GM21619 (cell line): ENCODE results near the gene GSPT1.
"Not testable (repeated sequence)": the region's sequence is repeated elsewhere in the genome, so short reads cannot be mapped to it uniquely, and the experiment has no call there.

Experiments
- ATAC-seq: cut with Tn5 transposase; IDR thresholded peaks from one replicate; pipeline ENCODE4 v1.9.1; 2021; ENCODE audit not compliant: unreplicated experiment

Gene GSPT1

DNA sequence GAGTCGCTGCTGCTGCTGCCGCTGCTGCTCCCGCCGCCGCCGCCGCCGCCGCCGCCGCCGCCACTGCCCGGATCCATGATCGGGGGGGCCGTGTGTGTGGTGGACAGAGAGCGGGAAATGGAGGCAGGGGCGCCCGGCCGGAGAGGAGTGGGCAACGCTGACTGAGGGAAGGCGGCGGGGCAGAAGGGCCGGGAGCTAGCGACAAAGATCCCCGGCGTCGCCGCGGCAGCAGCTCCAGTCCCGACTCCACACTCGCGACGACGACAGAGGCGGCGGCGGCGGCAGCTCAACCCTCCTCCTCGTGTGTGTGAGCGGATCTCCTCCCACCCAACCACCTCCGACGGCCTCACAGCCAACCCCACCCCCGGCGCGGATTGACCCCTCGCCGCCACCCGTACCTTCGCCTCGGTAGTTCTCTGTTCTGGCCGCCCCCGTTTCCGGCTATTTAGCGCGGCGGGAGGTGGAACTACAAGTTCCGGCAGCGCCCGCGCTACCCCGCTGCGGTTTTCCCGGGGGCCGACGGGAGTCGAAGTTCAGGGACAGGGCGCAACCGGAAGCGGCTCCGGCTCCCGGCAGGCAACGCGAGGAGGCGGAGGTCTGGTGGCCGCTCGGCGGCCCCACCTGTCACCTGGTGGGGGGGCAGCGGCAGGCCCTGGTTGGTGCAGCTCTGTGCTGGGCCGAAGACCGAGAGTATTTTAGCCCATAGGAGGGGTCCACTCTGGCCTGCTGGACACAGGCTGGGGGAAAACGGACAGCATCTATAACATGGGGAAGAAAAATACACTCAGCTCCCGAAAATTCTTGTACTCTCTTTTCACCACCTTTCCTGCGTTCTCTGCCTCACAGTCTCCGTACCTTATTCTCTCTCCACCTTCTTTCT is at the start of gene GSPT1:
Gene GSPT1 (minus strand): TSS at position 313 of the 880 bp plus-strand sequence. CDS start 236 bp downstream, at position 77.
- ATAC-seq: peak; percentile 83

DNA sequence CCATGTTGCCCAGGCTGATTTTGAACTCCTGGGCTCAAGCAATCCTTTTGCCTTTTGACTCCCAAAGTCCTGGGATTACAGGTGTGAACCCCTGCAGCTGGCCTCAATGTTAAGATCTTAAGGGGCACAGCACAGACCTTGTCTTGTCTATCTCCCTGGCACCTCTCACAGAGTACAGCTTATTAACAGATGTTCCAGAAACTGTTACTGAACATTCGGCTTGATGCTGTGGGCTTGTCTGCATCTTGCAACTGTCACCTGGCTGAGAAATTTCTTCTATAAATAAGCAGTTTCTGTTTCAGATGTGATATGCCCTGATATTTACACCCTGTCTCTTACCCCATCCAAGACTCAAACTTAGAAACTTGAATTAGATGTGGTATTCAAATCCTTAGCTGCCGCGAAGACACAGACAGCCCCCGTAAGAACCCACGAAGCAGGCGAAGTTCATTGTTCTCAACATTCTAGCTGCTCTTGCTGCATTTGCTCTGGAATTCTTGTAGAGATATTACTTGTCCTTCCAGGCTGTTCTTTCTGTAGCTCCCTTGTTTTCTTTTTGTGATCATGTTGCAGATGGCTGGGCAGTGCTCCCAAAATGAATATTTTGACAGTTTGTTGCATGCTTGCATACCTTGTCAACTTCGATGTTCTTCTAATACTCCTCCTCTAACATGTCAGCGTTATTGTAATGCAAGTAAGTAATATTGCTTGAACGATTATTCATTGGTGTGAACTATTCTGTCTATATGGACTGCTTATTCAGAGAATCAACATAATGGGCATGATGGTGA is 49.2 kb upstream of the GSPT1 start, which contains the start of gene TNFRSF17:
Gene TNFRSF17 (plus strand): TSS at position 450 of the 791 bp plus-strand sequence. CDS start 115 bp downstream, at position 565.
- ATAC-seq: peak; percentile 70

DNA sequence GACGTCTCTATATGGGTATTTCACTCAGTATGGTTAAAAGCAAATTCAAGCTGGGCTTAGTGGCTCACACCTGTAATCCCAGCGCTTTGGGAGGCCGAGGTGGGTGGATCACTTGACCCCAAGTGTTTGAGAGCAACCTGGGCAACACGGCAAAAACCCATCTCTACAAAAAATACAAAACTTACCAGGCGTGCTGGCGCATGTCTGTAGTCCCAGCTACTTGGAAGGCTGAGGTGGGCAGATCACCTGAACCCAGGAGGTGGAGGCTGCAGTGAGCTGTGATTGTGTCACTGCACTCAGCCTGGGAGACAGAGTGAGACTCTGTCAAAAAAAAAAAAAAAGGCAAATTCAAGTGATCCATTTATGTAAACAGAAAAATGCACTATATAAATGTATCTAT is 48.0 kb upstream of the GSPT1 start:
- ATAC-seq: no peak

DNA sequence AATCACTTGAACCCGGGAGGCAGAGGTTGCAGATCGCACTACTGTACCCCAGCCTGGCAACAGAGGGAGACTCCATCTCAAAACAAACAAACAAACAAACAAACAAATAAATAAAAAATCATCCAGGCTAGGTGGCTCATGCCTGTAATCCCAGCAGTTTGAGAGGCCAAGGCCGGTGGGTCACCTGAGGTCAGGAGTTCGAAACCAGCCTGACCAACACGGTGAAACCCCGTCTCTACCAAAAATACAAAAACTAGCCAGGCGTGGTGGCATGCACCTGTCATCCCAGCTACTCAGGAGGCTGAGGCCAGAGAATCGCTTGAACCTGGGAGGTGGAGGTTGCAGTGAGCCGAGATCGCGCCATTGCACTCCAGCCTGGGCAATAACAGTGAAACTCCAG is 47.2 kb upstream of the GSPT1 start:
- not testable (repeated sequence) for ATAC-seq

DNA sequence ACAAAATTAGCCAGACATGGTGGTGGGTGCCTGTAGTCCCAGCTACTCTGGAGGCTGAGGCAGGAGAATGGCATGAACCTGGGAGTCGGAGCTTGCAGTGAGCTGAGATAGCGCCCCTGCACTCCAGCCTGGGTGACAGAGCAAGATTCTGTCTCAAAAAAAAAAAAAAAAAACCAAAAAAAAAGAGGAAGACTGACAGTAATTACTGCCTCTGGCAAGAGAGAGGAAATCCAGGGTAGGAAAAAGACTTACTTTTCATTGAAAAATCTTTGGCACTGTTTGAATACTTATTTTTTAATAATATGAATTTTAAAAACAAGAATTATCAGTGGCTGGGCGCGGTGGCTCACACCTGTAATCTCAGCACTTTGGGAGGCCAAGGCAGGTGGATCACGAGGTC is 46.7 kb upstream of the GSPT1 start:
- ATAC-seq: not testable (repeated sequence)

DNA sequence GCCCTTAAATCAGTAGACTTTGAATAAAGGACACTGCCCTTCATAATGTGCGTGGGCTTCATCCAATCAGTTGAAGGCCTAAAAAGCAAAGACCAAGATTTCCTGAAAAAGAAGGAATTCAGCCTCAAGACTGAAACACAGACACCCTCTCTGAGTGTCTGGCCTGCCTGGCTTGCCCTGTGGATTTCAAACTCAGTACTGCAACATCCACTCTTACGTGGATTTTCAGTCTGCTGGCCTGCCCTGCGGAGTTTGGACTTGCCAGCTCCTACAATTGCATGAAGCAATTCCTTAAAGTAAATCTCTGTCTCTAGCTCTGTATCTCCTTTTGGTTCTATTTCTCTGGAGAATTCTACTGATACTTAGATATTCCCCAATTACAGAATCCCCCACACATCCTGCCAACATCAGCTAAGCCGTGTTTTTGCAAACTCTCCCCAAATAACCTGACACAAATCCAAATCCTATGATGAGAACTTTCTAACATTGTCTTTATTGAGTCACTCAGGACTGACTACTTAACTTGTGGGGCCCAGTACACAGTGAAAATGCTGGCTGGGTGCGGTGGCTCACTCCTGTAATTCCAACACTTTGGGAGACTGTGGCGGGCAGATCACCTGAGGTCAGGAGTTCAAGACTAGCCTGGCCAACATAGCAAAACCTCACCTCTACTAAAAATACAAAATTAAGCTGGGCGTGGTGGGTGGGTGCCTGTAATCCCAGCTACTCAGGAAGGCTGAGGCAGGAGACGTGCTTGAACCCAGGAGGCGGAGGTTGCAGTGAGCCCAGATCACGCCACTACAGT is 42.0 kb upstream of the GSPT1 start:
- no peak for ATAC-seq

DNA sequence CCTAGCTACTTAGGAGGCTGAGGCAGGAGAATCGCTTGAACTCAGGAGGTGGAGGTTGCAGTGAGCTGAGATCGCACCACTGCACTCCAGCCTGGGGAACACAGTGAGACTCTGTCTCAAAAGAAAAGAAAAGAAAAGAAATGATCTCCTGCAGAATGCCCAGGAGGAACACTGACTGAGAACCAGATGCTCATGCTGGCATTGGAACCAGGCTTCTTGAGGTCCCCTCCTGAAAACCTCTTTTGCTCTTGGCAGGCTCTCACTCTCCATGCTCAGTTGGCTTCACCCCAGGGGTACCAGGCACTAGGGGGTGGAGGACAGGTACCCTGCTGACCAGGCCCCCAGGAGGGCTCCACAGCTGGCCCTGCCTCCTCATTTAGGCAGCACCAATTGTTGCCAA is 40.8 kb upstream of the GSPT1 start:
- no peak for ATAC-seq

DNA sequence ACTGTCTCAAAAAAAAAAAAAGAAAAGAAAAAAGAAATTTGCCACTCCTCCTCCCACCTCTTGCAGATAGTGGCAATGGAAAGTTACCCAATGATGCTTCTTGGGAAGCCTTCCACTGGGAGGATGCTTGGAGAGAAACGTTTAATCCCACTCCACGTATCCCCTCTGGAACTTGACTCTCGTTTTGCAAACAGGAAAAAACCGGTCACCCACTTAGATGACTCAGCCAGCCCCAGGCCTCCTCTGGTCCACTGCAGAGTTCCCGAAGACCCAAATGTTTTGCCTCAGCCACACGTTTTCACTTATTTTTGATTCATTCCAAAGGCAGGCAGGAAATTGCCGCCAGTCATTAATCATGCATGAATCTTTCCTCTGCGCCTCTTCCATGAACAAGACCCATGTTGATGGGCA is 40.0 kb upstream of the GSPT1 start:
- no peak for ATAC-seq

DNA sequence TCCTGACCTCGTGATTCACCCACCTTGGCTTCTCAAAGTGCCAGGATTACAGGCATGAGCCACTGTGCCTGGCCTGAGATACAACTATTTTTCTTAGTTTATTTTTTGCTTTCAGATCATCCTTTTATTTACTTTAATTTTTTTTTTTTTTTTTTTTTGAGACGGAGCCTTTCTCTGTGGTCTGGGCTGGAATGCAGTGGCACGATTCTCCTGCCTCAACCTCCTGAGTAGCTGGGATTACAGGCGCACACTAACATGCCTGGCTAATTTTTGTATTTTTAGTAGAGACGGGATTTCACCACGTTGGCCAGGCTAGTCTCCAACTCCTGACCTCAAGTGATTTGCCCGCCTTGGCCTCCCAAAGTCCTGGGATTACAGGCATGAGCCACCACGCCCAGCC is 37.8 kb upstream of the GSPT1 start:
- ATAC-seq: not testable (repeated sequence)

DNA sequence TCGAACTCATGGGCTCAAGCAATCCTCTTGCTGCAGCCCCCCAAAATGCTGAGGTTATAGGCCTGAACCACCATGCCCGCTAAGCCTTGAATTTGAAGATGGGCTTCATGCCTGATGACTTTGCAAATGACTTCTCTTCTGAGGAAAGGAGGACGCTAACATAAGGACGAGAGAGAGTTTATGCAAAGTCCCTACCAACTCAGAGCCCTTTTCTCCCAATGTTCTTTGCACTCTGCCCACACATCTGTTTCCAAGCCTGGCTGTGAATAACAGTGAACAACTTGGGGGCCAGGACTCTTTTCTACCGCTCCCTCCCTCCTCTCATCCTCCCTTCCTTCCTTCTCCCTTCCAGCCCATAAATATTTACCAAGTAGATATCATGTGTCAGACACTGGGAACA is 34.6 kb upstream of the GSPT1 start:
- ATAC-seq: no peak

DNA sequence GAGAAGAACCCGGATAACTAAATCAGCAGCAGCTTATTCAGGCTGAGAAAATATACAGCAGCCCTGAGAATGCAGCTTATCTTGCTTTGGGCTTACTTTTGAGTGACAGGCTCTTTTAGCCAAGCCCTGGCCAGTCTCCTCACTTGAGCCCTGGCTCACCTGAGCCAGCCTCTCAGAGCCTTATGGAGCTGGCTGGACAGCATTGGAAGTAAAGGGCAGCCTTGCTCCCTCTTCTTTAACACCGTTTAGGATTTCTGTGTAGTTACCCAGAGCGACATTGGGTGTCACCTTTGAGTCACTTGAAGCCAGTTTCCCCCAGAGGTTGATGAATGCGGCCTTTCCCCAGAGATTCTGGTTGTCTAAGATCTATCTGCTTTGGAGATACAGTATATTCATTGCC is 33.8 kb upstream of the GSPT1 start:
- peak; percentile 48 for ATAC-seq

DNA sequence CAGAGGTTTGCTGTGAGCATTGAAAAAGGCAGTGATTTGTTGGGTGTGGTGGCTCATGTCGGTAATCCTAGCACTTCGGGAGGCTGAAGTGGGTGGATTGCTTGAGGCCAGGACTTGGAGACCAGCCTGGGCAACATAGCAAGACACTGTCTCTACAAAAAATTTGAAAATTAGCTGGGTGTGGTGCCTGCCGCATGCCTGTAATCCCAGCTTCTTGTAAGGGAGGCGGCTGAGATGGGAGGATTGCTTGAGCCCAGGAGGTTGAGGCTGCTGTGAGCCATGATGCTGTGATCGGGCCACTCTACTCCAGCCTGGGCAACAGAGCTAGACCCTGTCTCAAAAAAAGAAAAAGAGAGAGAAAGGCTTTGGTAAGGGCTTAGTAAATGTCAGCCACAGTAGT is 33.1 kb upstream of the GSPT1 start:
- no peak for ATAC-seq

DNA sequence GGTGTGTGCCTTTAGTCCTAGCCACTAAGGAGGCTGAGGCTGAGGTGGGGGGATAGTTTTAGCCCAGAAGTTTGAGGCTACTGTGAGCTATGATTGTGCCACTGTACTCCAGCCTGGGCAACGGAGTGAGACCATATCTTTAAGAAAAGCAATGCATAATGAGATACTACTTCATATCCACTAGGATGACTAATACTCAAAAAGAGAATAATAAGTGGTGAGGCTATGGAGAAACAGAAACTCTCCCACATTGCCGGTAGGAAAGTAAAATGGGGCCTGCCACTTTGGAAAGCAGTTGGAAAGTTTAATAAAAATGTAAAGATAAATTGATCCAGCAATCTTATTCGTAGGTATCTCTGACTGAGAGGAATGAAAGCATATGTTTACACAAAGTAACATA is 30.7 kb upstream of the GSPT1 start:
- ATAC-seq: no peak

DNA sequence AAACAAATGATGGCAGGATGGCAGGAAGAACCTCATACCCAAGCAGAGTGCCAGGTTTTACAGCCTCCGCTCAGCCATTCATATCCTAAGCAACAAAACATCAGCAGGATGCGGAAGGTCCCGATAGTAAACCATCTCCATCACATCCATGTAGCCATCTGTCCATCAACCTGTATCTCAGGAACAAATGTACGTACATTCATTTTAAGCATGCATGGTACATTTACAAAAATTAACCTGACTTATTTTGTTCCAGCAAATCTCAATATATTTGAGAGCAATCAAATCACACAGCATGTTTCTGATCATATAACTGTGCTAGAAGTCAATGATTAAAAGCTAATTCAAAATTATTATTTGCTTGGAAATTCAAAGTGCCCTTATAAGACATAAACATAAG is 26.2 kb upstream of the GSPT1 start, which contains the start of gene NPIPB2:
Gene NPIPB2 (minus strand): TSS at position 101 of the 400 bp plus-strand sequence. CDS start 0 bp downstream, at position 101.
- not testable (repeated sequence) for ATAC-seq

DNA sequence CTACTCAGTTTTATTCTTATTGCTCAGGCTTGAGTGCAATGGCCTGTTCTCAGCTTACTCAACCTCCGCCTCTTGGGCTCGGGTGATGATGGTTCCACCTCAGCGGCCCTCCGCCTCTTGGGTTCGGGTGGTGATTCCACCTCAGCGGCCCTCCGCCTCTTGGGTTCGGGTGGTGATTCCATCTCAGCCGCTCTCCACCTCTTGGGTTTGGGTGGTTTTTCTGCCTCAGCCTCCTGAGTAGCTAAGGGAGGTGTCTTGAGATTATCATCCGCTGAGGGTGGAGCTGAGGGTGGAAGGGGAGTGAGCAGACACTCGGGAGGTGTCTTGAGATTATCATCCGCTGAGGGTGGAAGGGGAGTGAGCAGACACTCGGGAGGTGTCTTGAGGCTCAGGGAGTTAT is 11.6 kb upstream of the GSPT1 start:
- not testable (repeated sequence) for ATAC-seq

DNA sequence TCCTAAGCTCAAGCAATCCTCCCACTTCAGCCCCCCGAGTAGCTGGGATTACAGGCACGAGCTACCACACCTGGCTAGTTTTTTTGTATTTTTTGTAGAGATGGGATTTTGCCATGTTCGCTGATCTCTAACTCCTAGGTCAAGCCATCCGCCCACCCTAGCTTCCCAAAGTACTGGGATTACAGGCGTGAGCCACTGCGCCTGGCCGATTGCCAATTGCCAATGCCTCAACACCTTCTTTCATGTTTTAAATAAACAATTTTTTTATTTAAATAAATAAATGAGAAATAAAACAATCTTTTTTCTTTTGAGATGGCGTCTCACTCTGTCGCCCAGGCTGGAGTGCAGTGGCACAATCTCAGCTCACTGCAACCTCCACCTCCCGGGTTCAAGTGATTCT is 8.3 kb upstream of the GSPT1 start:
- not testable (repeated sequence) for ATAC-seq

DNA sequence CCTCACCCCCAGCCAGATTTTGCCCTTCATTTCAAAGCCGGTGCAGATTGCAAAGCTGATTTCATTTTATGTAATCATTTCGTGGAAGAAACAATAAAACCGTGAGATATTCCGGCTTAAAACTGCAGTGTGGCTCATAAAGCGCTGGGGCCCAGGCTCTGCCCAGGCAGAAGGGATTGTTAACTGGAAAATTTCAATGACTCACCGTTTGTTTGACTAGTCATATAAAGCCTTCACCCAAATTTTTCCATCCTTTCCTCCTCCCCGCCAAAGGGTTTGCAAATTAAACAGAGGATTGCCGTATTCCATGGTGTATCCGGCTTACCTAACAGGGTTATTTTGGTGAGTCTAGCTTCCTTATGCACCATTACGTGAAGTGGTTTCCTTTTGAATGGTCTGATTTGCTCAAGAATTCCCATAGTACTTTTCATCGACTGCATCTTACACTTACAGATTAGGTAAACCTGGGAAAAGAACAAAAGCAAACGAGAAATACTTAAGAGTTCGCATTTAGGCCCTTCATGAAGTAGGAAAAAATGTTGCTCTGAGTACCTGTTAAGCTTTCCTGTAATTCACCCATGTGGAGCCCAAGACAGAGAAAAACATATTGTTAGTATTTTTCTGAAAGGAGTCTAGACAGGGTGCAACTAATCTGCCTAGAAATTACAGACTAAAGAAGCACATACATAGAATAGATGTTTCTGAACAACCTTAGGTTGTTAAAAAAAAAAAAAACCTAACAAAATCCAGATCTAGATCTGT is 949 bp upstream of the GSPT1 start:
- no peak for ATAC-seq

DNA sequence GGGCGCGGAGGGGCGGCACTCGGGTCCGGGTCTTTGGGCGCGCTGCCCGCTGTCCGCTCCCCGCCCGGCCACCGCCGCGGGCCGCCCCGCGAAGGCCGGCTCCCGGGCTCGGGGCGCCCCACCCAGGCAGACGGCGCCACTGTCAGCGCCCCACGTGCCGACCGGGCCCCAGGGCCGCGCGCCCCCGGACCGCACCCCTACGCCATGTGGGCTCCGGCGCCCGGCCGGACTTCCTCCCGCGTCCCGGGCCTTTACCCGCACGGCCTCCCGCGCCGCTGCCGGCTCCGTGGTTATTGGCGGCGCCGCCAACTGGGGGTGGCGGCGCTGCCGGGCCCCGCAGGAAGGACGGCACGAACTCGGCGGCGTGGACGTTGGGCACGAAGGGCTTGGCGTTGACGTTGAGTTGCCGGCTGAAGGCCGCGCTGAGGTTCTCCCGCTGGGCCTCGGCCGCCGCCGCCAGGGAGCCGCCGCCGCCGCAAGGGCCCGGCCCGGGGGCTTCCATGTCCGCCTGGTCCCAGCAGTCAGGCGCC is 577 bp downstream of the GSPT1 start:
- ATAC-seq: peak; percentile 33

DNA sequence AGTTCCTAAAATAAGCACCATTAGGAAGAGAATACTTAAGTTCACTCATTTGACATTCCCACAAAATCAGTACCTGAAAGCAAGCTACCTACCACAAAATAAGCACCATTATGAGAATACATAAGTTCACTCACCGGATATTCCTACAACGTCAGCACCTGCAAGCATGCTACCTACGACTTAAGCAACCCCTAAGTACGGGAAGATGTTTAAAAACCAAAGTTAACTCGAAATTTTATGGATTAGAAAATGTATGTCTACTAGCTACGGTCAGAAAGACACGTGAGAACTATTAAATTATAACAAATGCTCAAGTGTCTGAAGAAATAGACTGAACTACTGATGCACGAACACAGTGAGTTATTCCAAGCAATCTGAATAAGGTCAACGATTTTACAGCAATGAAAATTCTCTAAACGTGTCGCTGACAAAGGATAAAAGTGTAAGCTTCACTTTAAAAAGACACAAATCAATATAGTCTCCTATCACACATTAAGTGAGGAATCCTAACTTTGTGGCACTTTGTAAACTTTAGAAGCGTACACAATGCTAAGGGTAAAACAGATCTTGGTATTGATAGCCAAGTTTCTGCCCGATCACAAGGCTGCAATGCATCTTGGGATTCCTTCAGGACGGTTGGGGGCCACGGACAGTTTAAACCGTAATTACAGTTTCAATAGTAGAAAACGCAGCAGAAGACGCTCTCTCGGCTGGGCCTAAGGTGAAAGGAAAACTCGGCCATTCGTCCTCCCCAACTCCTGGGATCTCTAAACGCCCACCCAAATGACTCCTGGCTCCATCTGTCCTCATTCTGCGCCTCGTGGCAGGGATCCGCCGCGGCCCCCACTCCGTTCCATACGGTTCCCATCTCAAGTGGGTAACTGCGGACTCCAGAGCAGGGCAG is 1.3 kb downstream of the GSPT1 start:
- ATAC-seq: no peak
